Mesenchymal stem cell (in vitro differentiated cells and primary cell): Measurements from ENCODE around the gene TPM4.

ENCODE experiments used
- DNase-seq: peaks from one replicate; pipeline ENCODE4 v3.0.0-alpha.2; 2013
- H2AFZ ChIP-seq: one replicate; pipeline ENCODE4 v1.6.1; 2013; ENCODE audit warnings: low read depth, mild to moderate bottlenecking, control low read depth, inconsistent platforms, low read length, moderate library complexity
- H2AK5ac ChIP-seq: 2 replicates; pipeline ENCODE4 v1.6.1; 2013; ENCODE audit warnings: low read length, moderate library complexity, mild to moderate bottlenecking, inconsistent platforms; ENCODE audit not compliant: severe bottlenecking
- H2BK120ac ChIP-seq: one replicate; pipeline ENCODE4 v1.6.1; 2013; ENCODE audit warnings: low read depth, mild to moderate bottlenecking, inconsistent platforms, low read length, moderate library complexity
- H2BK12ac ChIP-seq, 2 experiments: one replicate each; pipeline ENCODE4 v1.6.1; 2013; ENCODE audit warnings: inconsistent platforms in 2 of 2, low read length in 2 of 2, mild to moderate bottlenecking in 2 of 2, moderate library complexity in 2 of 2, control low read depth in 1 of 2
- H2BK15ac ChIP-seq: one replicate; pipeline ENCODE4 v1.6.1; 2013; ENCODE audit warnings: mild to moderate bottlenecking, low read depth, inconsistent platforms; ENCODE audit not compliant: poor library complexity, severe bottlenecking
- H2BK5ac ChIP-seq: 2 replicates; pipeline ENCODE4 v1.6.1; 2013; ENCODE audit warnings: low read depth, mild to moderate bottlenecking, low read length, control low read depth, inconsistent platforms; ENCODE audit not compliant: poor library complexity, severe bottlenecking
- H3K14ac ChIP-seq, 2 experiments: one replicate each; pipeline ENCODE4 v1.6.1; 2013; ENCODE audit warnings: inconsistent platforms in 2 of 2, low read length in 2 of 2, control low read depth in 1 of 2, mild to moderate bottlenecking in 1 of 2, moderate library complexity in 1 of 2
- H3K18ac ChIP-seq, 2 experiments: one replicate each; pipeline ENCODE4 v1.6.1; 2013; ENCODE audit warnings: inconsistent platforms in 2 of 2, low read length in 2 of 2, control low read depth in 1 of 2, low read depth in 1 of 2, mild to moderate bottlenecking in 1 of 2
- H3K23ac ChIP-seq, 2 experiments: one replicate each; pipeline ENCODE4 v1.6.1; 2013; ENCODE audit warnings: inconsistent platforms in 2 of 2, low read length in 2 of 2, mild to moderate bottlenecking in 2 of 2, moderate library complexity in 2 of 2, control low read depth in 1 of 2
- H3K27ac ChIP-seq: 2 replicates; pipeline ENCODE4 v1.5.1; 2013; ENCODE audit warnings: mild to moderate bottlenecking, moderate library complexity, low read length, control low read depth, inconsistent platforms; ENCODE audit not compliant: poor library complexity, severe bottlenecking
- H3K27me3 ChIP-seq, 2 experiments: 2 replicates each; pipeline versions ENCODE4 v1.6.1 to v1.7.0; 2013; ENCODE audit warnings: low read length in 2 of 2, mild to moderate bottlenecking in 2 of 2, moderate library complexity in 2 of 2, control low read depth in 1 of 2, inconsistent platforms in 1 of 2; ENCODE audit not compliant: control insufficient read depth in 1 of 2, insufficient read depth in 1 of 2
- H3K36me3 ChIP-seq, 2 experiments: 2 replicates each; pipeline versions ENCODE4 v1.6.1 to v1.7.0; 2013; ENCODE audit warnings: low read length in 2 of 2, control low read depth in 1 of 2, inconsistent platforms in 1 of 2, low read depth in 1 of 2, mild to moderate bottlenecking in 1 of 2; ENCODE audit not compliant: insufficient read depth in 2 of 2, control insufficient read depth in 1 of 2
- H3K4ac ChIP-seq, 2 experiments: one replicate each; pipeline ENCODE4 v1.6.1; 2013; ENCODE audit warnings: inconsistent platforms in 2 of 2, low read length in 2 of 2, mild to moderate bottlenecking in 2 of 2, moderate library complexity in 2 of 2, control low read depth in 1 of 2, low read depth in 1 of 2
- H3K4me1 ChIP-seq: 2 replicates; pipeline ENCODE4 v1.6.1; 2013; ENCODE audit warnings: low read depth, low read length, control low read depth; ENCODE audit not compliant: control insufficient read depth, insufficient read depth
- H3K4me2 ChIP-seq: 2 replicates; pipeline ENCODE4 v1.6.1; 2013; ENCODE audit warnings: low read length, mild to moderate bottlenecking, inconsistent platforms; ENCODE audit not compliant: poor library complexity, severe bottlenecking
- H3K4me3 ChIP-seq, 2 experiments: 2 replicates each; pipeline versions ENCODE4 v1.5.1 to v1.7.0; 2013; ENCODE audit warnings: low read length in 2 of 2, mild to moderate bottlenecking in 2 of 2, control low read depth in 1 of 2, low read depth in 1 of 2; ENCODE audit not compliant: insufficient read depth in 1 of 2
- H3K79me1 ChIP-seq: replicated peaks from 2 replicates; pipeline ENCODE4 v1.6.1; 2013; ENCODE audit warnings: mild to moderate bottlenecking, control low read depth, low read length, inconsistent platforms; ENCODE audit not compliant: poor library complexity, severe bottlenecking
- H3K9ac ChIP-seq: 2 replicates; pipeline ENCODE4 v1.7.0; 2013; ENCODE audit warnings: mild to moderate bottlenecking, low read length, moderate library complexity
- H3K9me3 ChIP-seq: 2 replicates; pipeline ENCODE4 v1.7.0; 2013; ENCODE audit warnings: mild to moderate bottlenecking, low read length; ENCODE audit not compliant: control insufficient read depth
- H4K8ac ChIP-seq: one replicate; pipeline ENCODE4 v1.6.1; 2013; ENCODE audit warnings: inconsistent platforms, mild to moderate bottlenecking, low read length, moderate library complexity
- H4K91ac ChIP-seq: one replicate; pipeline ENCODE4 v1.6.1; 2013; ENCODE audit warnings: mild to moderate bottlenecking, low read length, inconsistent platforms
- WGBS: methylation state at CpG from one replicate; pipeline ENCODE4 v1.1.7; 2013; ENCODE audit warnings: mixed read lengths; 5-methylcytosine and 5-hydroxymethylcytosine counted together

TPM4 gene

DNA sequence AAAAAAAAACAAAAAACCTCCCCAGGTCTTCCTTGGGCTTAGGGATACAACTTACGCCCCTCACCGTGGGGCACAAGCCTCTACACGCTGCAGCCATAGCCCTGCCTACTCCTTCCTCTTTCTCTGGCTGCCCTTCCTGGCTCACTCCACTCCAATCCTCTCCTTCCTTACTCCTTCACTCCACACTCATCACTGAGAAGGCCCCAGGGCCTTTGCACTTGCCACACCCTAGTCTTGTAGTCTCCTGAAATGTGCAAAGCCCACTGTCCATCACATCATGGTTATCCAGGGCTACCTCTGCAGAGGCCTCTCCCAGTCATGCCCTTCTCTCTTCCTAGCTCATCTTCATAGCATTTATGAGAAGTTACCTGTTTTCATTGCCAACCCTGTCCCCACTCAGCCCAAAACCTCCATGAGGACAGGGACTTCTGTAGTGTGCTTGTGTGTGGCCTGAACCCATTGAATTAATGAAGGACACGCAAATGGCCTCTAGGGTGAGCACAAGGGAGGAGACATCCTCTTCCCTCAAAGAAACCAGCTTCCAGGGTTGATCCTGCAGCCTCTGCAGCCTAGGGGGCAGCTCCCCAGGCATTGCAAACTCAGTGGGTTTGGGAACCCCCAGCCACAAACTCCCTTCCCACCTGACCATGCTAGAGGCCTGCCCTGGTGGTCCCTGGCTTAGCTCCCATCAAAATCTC is 59.3 kb downstream of the TPM4 start:
- Histone ChIP-seq H3K36me3 (peaks cover 33 to 39% of the 10 kb centered on the region in 2 experiments), H3K14ac (no peak overlapping the region), H2BK15ac (no peak overlapping the region), H4K91ac (no peak overlapping the region), H3K4me2 (no peak overlapping the region), H2BK12ac (no peak overlapping the region), H3K4ac (no peak overlapping the region), H2BK5ac (no peak overlapping the region), H4K8ac (no peak overlapping the region), H2AFZ (no peak overlapping the region), H3K23ac (no peak overlapping the region), H3K79me1 (peaks cover 2% of the 10 kb centered on the region), H3K18ac (no peak overlapping the region), H3K27ac (no peak overlapping the region), H3K27me3 (peaks cover 0 to 6% of the 10 kb centered on the region in 2 experiments), H3K4me3 (no peak overlapping the region), H2BK120ac (no peak overlapping the region), H3K9me3 (no peaks in the 10 kb centered on the region), H2AK5ac (no peak overlapping the region), H3K9ac (no peak overlapping the region), H3K4me1 (no peaks in the 10 kb centered on the region)
- 87% methylated on average over 4 of the region's 4 CpGs for WGBS
- DNase-seq: no peak

DNA sequence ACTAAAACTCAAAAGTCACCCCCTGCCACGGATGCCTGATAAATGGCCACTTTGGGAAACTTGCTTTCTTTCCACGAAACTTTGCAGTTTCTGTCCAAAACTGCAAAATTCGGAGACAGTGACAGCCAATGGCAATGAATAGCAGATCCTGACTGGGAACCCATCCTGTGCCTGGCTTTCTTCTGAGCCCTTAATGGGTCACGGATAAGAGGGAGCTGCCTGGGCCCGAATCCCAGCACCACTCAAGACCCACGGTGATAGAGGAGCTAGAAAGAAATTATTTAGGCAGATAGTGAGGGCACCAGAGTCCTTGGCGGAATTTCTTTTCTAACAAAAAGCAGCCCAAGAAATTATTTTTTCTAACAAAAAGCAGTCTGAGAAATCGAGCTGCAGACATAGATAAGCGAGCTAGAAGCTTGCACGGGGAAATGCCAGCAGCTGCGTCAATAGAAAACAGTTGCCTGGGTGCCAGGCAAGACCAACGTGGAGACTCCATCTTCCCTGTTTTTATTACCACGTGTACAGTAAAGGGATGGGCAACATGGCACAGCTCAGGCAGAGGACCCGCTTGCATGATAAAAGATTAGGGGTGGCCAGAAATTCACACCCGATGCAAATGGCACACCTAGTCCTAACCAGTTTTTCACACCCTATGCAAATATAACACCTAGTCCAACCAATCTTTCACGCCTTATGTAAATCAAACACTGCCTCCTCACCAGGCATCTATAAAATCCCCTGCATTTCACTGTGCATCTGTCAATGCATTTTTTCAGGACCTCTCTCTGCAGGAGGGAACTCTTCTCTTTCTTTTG is 60.1 kb downstream of the TPM4 start:
- peaks cover 2% of the 10 kb centered on the region for H3K79me1 ChIP-seq
- H4K8ac ChIP-seq: no peak overlapping the region
- H3K9ac ChIP-seq: no peak overlapping the region
- no peak overlapping the region for H3K27ac ChIP-seq
- H2AK5ac ChIP-seq: no peak overlapping the region
- no peak overlapping the region for H3K4ac ChIP-seq
- no peaks in the 10 kb centered on the region for H3K4me1 ChIP-seq
- H3K23ac ChIP-seq: no peak overlapping the region
- no peak overlapping the region for H2AFZ ChIP-seq
- H3K27me3 ChIP-seq: peaks cover 0 to 6% of the 10 kb centered on the region in 2 experiments
- no peak overlapping the region for H3K4me2 ChIP-seq
- no peak overlapping the region for H2BK120ac ChIP-seq
- H2BK12ac ChIP-seq: no peak overlapping the region
- H3K14ac ChIP-seq: no peak overlapping the region
- DNase-seq: no peak
- no peak overlapping the region for H2BK5ac ChIP-seq
- no peaks in the 10 kb centered on the region for H3K9me3 ChIP-seq
- no peak overlapping the region for H4K91ac ChIP-seq
- WGBS: 70% methylated on average over 14 of the region's 16 CpGs
- H3K4me3 ChIP-seq: no peak overlapping the region
- H2BK15ac ChIP-seq: no peak overlapping the region
- no peak overlapping the region for H3K18ac ChIP-seq
- peaks cover 30 to 32% of the 10 kb centered on the region in 2 experiments for H3K36me3 ChIP-seq

DNA sequence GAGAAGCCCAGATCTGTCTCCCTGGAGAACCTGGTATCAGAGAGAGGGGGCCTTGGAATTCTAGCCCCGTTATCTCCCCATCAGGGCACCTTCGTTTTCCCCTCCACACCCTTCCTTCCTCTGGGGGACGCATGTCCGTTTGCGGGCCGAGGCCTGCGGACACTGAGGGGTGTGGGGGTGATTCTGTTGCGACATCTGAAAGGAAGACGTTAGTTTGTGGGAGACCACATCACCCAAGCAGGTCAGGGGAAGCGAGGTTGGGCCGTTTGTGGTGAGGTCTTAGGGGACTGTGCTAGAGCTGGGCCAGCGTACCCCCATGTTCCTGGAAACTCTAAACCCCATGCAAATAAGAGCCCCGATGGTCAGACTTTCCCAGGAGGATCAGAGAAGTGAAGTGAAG is 63.5 kb downstream of the TPM4 start:
- Histone ChIP-seq H2AFZ (no peak overlapping the region), H2BK12ac (no peak overlapping the region), H3K4ac (no peak overlapping the region), H3K79me1 (no peaks in the 10 kb centered on the region), H4K8ac (no peak overlapping the region), H3K14ac (no peak overlapping the region), H3K9ac (no peak overlapping the region), H3K9me3 (no peaks in the 10 kb centered on the region), H3K4me3 (no peak overlapping the region), H3K27me3 (peaks cover 3 to 14% of the 10 kb centered on the region in 2 experiments), H4K91ac (no peak overlapping the region), H2BK15ac (no peak overlapping the region), H2BK5ac (no peak overlapping the region), H3K23ac (no peak overlapping the region), H2AK5ac (no peak overlapping the region), H3K36me3 (no peaks in the 10 kb centered on the region), H3K18ac (no peak overlapping the region), H3K27ac (no peak overlapping the region), H3K4me2 (no peak overlapping the region), H3K4me1 (peaks cover 2% of the 10 kb centered on the region), H2BK120ac (no peak overlapping the region)
- no peak for DNase-seq
- WGBS: 84% methylated on average over 13 of the region's 13 CpGs

DNA sequence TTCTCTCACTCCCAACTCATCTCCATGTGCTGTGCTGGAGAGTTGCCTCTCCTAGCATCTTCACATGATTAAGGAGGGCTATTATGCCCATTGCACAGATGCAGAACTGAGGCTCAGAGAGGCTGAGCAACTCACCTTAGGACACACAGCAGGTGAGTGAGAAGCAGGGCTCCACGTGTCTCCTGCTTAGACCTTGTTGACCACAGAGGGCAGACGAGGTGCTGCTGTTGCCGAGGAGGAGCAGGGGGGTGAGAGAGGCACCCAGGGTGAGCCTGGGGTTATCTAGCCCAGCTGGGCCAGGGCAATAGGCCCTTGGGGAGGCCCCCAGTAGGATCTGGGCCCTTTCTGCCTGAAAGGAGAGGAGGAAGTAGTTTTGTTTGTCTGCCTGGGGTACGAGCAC is 64.7 kb downstream of the TPM4 start:
- Histone ChIP-seq H3K14ac (no peak overlapping the region), H2AFZ (no peak overlapping the region), H2BK120ac (no peak overlapping the region), H3K27ac (no peak overlapping the region), H3K4ac (no peak overlapping the region), H3K18ac (no peak overlapping the region), H3K23ac (no peak overlapping the region), H2BK15ac (no peak overlapping the region), H3K4me3 (no peak overlapping the region), H3K9me3 (no peaks in the 10 kb centered on the region), H3K9ac (no peak overlapping the region), H2AK5ac (no peak overlapping the region), H4K91ac (no peak overlapping the region), H2BK12ac (no peak overlapping the region), H3K4me2 (no peak overlapping the region), H4K8ac (no peak overlapping the region), H3K79me1 (no peaks in the 10 kb centered on the region), H3K4me1 (peaks cover 2% of the 10 kb centered on the region), H3K27me3 (peaks cover 3 to 16% of the 10 kb centered on the region in 2 experiments), H2BK5ac (no peak overlapping the region), H3K36me3 (no peaks in the 10 kb centered on the region)
- WGBS: 70% methylated on average over 4 of the region's 4 CpGs
- no peak for DNase-seq
